HG03354 (cell line): ENCODE results near the gene FAM177B.
"Not testable (repeated sequence)": the region's sequence is repeated elsewhere in the genome, so short reads cannot be mapped to it uniquely, and the experiment has no call there.

Experiments used
- ATAC-seq: cut with Tn5 transposase; IDR thresholded peaks from one replicate; pipeline ENCODE4 v1.9.1; 2021; ENCODE audit warnings: mild to moderate bottlenecking; ENCODE audit not compliant: unreplicated experiment, poor library complexity, severe bottlenecking

FAM177B gene

DNA sequence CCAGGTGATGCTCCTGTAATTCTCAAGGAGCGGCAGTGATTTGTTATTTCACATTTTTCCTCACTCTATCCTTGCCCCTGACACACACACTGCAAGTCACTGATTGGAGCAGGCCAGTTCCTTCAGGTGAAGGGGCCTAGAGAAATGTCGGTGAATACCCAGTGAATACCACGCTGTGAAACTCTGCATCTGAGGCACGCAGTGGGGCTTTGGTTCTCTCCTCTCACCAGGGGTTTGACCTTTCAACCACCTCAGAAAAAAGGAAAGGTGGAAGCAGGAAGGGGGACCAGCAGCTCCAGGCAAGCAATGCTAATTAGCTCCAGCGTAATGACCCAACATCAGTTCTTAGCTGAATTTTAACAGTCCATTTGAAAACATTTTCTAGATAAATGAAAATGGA lies 532 bp upstream of the FAM177B start:
- ATAC-seq = no peak

DNA sequence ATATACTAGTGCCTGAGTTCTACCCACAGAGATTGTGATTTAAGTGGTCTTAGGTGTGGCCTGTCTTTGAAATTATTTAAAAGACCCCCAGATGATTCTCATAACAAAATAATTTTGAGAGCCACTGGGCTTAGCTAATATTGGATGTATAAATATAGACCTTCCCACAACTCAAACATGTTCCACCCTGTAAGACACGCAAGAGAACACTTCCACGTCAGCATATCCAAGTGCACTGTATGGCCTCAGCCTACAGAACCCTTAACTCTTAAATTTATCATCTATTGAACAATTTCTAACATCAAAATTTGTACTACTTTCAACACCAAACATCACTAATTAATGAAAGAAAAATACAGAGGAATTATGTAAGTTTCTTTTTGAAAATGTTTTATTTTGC lies 2.5 kb downstream of the FAM177B start:
- ATAC-seq = no peak

DNA sequence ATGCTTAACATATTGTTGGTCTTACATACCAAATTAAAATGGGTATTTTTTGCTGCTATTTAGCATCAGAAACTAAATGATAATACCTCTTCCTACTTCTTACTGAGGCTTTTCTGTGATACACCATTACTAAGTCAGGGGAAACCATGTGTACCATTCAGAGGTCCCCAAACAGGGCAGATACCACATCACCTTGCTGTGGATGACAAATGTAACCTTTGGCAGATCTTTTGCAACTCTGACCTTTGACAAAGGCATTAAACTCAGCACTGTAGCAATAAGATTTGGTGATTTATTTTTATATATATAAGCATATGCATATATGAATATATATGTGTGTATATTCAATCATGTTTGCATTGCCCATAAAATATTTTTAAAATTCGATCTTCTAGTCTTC lies 2.9 kb downstream of the FAM177B start:
- ATAC-seq = no peak

GRCh38 chr1:222741630-222742457 lies 4.8 kb downstream of the FAM177B start:
- not testable (repeated sequence) for ATAC-seq

- ATAC-seq = no peak
These were observed 12.9 kb downstream of the FAM177B start for GRCh38 chr1:222749927-222750326.

DNA sequence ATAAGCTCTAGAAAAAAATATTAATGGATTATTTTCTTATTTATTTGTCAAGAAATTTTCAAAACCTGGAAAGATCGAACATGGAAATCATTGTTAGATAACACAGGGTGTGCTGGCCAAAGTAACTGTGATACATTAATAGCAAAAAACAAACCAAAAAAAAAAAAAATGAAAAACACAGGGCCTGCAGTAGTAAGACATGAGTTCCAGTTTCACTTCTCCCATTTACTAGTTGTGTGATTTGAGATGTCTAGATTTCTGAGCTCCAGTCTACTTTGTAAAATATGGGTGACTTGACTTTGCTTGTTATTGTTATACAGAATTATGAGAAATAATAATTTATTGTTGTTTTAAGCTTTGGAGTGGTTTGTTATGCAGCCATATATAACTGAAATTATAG lies 13.6 kb downstream of the FAM177B start:
- peak; percentile 82 for ATAC-seq

DNA sequence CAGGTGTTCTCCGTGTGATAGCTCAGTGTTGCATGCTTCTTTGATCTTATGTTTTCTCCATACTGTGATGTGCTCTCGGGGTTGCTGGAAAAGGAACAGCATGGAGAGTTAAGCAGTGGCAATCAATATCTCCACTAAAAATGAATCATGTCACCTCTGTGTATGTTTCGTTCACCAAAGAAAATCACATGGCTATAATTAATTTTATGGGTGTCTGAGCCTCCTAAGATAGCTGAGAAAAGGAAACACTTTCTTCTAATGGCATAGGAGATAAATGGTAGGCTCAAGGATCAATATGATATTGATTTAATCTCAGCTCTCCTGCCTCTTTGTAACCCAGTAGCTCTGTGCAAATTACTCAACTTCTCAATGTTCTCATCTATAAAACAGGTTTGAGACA lies 14.3 kb downstream of the FAM177B start:
- no peak for ATAC-seq

- no peak for ATAC-seq
These were observed 17.6 kb downstream of the FAM177B start for GRCh38 chr1:222754366-222755139.

DNA sequence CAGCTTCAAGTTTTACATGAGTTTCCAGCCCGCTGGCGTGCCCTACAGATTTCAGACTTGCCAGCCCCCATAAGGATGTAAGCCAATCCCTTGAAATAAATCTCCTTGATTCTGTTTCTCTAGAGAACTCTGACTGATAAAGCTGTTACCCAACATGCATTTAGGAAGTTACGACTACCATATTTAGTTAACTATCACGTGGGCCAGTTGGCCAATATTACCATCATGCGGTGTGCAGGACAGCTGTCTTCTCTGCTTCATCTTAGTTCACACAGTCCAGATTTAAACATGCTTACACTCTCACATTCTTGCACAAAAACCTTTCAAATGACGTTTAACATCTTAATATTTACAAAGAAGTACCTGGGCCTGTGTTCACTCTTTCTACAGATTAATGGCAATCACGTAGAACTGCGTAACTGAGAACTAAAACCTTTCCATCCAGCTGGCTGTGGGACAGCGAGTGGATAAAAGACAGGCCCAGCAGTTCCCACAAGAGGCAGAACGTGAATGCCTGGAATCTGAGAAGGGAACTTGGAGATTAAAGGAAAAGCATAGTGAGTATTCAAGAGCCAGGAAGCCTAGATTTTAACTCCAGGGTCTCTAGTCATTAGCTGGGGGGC lies 20.8 kb downstream of the FAM177B start:
- no peak for ATAC-seq

DNA sequence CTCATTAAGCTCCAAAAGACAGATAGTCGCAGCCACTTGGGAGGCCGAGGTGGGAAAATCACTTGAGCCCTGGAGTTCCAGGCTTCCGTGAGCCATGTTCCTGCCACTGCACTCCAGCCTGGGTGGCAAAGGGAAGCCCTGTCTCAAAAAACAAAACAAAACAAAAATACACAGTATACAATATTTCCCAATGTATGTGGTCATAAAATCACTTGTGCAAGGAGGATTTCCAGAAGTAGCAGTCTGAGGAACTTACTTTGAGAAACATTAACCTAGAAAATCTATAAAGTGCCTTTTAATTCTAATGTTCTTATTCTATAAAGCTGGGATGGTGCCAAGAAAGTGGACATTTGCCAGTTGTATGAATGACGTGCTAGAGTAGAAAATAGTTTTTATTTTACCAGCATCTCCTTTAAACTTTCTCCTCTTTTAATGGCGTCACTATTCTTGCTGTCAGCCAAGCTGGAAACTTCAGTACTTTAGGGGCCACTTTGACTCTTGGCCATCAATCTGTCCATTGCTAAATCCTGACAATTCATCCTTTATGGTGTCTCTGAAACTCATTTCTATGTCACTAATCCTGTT lies 22.5 kb downstream of the FAM177B start:
- no peak for ATAC-seq

DNA sequence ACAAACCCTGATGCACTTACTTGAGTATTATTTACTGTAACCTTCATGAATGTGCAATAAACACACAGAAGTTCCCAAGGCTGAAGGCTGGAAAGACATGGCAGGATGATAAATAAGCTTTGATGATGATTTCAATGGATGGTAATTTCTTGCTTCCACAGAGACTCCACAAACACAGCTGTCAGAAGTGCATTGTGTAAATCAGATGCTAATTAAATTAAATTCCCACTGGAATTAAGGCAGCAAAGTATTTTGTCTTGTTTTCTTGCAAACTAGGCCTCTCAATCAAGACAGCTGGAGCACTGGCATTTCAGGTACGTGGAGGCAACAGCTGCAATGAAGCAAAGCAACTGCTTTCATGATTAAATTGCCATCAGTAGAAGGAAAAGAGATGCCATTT lies 24.1 kb downstream of the FAM177B start:
- ATAC-seq = no peak

DNA sequence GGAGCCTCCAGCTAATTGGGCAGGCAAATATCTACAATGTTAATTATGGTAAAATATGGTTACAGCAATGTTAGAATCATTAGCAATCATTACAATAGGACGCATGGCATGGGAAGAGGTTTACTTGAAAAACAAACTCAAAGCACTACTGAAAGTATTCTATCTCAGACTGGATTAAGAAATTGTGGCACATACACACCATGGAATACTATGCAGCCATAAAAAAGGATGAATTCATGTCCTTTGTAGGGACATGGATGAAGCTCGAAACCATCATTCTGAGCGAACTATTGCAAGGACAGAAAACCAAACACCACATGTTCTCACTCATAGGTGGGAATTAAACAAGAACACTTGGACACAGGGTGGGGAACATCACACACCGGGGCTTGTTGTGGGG lies 25.2 kb downstream of the FAM177B start:
- ATAC-seq = not testable (repeated sequence)

DNA sequence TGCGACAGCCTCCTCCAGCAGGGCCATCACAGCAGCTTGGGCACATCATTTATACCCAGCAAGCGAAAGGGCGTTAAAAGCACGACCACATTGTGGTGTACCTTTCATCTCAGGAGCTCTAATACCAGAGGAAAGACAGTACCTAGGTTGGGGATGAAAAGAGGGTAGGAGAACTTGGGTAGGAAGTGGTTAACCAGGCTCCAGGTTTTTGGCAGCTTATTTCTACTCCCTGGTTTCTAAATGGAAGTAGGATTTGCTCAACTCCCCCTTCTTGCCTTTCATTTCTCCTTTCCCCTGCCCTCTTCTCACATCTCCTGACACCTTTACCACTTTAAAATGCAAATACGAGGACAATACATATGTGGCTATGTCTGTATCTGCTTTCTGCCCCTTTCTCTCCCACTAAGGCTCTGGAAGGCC lies 30.2 kb downstream of the FAM177B start:
- no peak for ATAC-seq

DNA sequence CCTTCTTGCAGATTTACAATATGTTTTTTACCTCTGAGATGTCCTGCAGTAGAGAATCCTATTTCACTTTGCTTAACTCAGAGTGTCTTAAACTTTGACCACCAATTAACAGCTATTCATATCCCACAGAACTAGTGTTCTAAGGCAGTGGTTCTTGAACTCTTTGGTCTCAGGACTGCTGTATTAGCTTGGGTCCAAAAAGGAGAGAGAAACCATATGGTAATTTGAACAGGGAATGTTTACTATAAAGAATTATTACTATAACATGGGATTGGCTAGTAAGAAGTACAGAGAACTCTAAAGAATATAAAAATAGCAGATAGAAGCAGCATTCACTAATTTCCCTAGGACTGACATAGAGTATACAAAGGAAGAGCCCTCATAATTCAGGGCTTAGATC lies 31.6 kb downstream of the FAM177B start:
- ATAC-seq = no peak

- ATAC-seq = no peak
These were observed 32.2 kb downstream of the FAM177B start for GRCh38 chr1:222769181-222769580.

GRCh38 chr1:222769971-222770620 lies 33.1 kb downstream of the FAM177B start:
- no peak for ATAC-seq

GRCh38 chr1:222772996-222773379 lies 36.0 kb downstream of the FAM177B start:
- peak; percentile 88 for ATAC-seq

DNA sequence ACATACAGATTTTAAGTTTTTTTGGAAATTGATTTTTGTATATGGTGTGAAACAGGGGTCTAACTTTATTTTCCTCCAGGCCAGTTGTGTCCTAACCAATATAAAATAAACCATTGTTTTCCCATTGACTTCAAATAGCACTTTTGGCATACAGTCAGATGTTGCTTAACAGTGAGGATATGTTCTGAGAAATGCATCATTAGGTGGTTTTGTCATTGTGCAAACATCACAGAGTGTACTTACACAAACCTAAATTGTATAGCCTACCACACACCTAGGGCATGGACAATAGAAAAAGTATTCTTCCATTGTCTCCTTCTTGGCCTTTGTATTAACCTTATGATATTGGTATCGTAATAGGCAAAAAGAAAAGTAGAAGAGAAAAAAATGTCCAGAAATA lies 40.5 kb downstream of the FAM177B start:
- ATAC-seq = no peak

GRCh38 chr1:222777977-222778376 lies 41.0 kb downstream of the FAM177B start:
- no peak for ATAC-seq

- ATAC-seq = peak; percentile 76
These were observed 44.2 kb downstream of the FAM177B start for GRCh38 chr1:222781251-222781650.
